Parathyroid adenoma (tissue), 2 donors: Measurements from ENCODE around the gene LRRC32.

Experiments
- H2AFZ ChIP-seq: fragments of 300-600 bp; sonication (generic); one replicate; pipeline ENCODE4 v1.7.0; 2017; ENCODE audit warnings: antibody characterized with exemption, mild to moderate bottlenecking
- H3K27ac ChIP-seq: fragments of 300-600 bp; sonication (generic); one replicate; pipeline ENCODE4 v1.7.0; 2017
- H3K27me3 ChIP-seq: fragments of 300-600 bp; sonication (generic); one replicate; pipeline ENCODE4 v1.7.0; 2017; ENCODE audit warnings: low read length; ENCODE audit not compliant: control insufficient read depth, insufficient read depth
- H3K36me3 ChIP-seq: fragments of 300-600 bp; sonication (generic); one replicate; pipeline ENCODE4 v1.7.0; 2017; ENCODE audit warnings: low read length; ENCODE audit not compliant: control insufficient read depth, insufficient read depth
- H3K4me1 ChIP-seq: fragments of 300-600 bp; sonication (generic); one replicate; pipeline ENCODE4 v1.7.0; 2017; ENCODE audit warnings: control low read depth
- H3K4me2 ChIP-seq: fragments of 300-600 bp; sonication (generic); one replicate; pipeline ENCODE4 v1.7.0; 2017; ENCODE audit warnings: low read length
- H3K4me3 ChIP-seq: fragments of 300-600 bp; sonication (generic); one replicate; pipeline ENCODE4 v1.7.0; 2017; ENCODE audit warnings: low read depth, low read length
- H3K79me2 ChIP-seq: fragments of 300-600 bp; sonication (generic); one replicate; pipeline ENCODE4 v1.7.0; 2017; ENCODE audit warnings: control low read depth
- H3K9ac ChIP-seq: fragments of 300-600 bp; sonication (generic); one replicate; pipeline ENCODE4 v1.7.0; 2017; ENCODE audit warnings: mild to moderate bottlenecking
- H3K9me3 ChIP-seq: fragments of 300-600 bp; sonication (generic); one replicate; pipeline ENCODE4 v1.7.0; 2017; ENCODE audit warnings: low read length; ENCODE audit not compliant: control insufficient read depth
- TF ChIP-seq, protein P1 (sequence below): fragments of 300-600 bp; sonication (generic); IDR thresholded peaks from one replicate; pipeline ENCODE4 v1.7.0; 2017; ENCODE audit warnings: antibody characterized with exemption, mild to moderate bottlenecking
- donor health status: primary hyperparathyroidism.

Gene LRRC32

DNA sequence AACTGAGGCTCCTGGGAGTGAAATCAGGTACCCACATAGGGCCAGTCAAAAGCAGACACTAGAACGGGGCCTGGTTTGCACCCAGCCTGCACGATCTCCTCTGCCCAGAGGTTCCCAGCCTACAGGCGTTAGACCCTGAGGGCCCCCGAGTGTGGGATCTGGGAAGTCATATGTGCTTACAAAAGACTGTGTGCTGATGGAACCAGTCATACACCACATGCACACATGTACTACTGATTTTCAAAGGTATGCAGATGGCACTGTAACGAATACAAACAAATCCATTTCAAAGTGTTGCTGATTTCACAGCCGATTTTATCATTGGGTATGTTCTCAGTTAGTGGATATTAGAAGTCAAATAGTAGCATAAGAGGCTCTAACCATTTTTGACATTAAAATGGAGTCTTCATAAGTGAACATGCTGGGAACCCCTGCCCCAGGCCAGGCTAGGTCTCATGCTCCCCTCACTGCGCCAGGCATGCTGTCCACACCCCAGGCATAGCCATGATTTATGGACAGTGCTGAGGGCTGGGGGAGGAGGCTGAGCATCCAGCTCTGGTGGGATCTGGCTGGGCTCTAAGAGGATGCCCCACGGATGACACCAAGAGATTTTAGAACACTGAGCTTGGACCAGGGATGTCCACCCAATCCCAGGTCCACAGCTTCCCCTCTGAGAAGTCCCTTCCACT lies 38.6 kb upstream of the LRRC32 start:
- H3K4me1 ChIP-seq: no peaks in the 10 kb centered on the region
- H2AFZ ChIP-seq: no peak overlapping the region
- no peaks in the 10 kb centered on the region for H3K36me3 ChIP-seq
- H3K27me3 ChIP-seq: no peaks in the 10 kb centered on the region
- H3K27ac ChIP-seq: no peak overlapping the region
- no peaks in the 10 kb centered on the region for H3K79me2 ChIP-seq
- H3K4me2 ChIP-seq: no peak overlapping the region
- H3K9me3 ChIP-seq: no peaks in the 10 kb centered on the region
- H3K4me3 ChIP-seq: no peak overlapping the region
- TF ChIP-seq, protein P1, sequence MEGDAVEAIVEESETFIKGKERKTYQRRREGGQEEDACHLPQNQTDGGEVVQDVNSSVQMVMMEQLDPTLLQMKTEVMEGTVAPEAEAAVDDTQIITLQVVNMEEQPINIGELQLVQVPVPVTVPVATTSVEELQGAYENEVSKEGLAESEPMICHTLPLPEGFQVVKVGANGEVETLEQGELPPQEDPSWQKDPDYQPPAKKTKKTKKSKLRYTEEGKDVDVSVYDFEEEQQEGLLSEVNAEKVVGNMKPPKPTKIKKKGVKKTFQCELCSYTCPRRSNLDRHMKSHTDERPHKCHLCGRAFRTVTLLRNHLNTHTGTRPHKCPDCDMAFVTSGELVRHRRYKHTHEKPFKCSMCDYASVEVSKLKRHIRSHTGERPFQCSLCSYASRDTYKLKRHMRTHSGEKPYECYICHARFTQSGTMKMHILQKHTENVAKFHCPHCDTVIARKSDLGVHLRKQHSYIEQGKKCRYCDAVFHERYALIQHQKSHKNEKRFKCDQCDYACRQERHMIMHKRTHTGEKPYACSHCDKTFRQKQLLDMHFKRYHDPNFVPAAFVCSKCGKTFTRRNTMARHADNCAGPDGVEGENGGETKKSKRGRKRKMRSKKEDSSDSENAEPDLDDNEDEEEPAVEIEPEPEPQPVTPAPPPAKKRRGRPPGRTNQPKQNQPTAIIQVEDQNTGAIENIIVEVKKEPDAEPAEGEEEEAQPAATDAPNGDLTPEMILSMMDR: no peak
- H3K9ac ChIP-seq: no peak overlapping the region

DNA sequence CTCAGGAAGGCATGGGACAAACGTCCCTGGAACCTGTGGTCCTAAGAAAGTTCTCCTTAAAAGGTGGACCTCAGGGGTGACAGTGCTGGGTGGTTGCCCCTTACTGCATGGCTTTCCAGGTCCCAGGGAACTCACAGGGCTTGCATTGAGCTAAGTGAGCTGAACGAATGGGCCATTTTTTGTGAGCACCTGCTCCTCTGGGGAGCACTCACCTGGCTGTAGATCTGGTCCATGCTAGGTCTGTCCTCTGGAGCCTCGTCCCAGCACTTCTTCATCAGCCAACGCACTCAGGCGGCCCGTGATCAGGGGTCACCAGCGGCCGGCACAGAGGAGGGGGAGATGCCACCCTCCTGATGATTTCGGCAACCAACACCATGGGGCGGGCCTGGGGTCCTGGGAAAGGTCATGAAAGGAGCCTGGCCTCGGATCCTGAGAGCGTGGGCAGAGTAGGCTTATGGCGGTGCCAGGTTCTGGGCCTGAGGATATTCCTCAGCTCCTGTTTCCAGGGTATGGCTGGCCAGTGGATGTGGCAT lies 36.8 kb upstream of the LRRC32 start:
- TF ChIP-seq, protein P1: no peak
- no peaks in the 10 kb centered on the region for H3K36me3 ChIP-seq
- H3K9me3 ChIP-seq: no peaks in the 10 kb centered on the region
- no peak overlapping the region for H3K4me3 ChIP-seq
- no peaks in the 10 kb centered on the region for H3K27me3 ChIP-seq
- no peak overlapping the region for H3K27ac ChIP-seq
- no peak overlapping the region for H2AFZ ChIP-seq
- H3K4me1 ChIP-seq: no peaks in the 10 kb centered on the region
- no peaks in the 10 kb centered on the region for H3K79me2 ChIP-seq
- no peak overlapping the region for H3K9ac ChIP-seq
- no peak overlapping the region for H3K4me2 ChIP-seq

DNA sequence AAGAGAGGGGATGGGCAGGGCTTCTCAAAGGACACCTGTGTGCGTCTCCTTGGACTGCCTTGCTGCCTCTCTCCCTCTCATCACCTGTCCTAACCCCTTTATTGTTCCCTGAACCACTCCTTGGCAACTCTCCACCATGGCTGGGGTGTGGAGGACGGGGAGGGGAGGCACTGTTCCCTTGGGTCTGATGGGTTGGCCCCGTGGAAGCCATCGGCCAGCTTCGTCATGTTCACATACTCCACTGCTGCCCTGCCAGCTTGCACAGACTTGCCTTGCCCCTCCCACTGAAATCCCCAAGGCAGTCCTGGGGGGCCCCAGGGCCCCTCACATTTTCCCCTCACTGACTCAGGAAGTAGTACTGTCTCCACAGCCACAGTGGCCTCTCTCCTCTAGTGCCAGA lies 36.1 kb upstream of the LRRC32 start:
- Histone ChIP-seq H3K9me3 (no peaks in the 10 kb centered on the region), H3K9ac (no peak overlapping the region), H3K27me3 (no peaks in the 10 kb centered on the region), H3K36me3 (no peaks in the 10 kb centered on the region), H3K4me1 (no peaks in the 10 kb centered on the region), H3K4me2 (no peak overlapping the region), H3K4me3 (no peak overlapping the region), H2AFZ (no peak overlapping the region), H3K27ac (no peak overlapping the region), H3K79me2 (no peaks in the 10 kb centered on the region)
- TF ChIP-seq, protein P1: no peak

DNA sequence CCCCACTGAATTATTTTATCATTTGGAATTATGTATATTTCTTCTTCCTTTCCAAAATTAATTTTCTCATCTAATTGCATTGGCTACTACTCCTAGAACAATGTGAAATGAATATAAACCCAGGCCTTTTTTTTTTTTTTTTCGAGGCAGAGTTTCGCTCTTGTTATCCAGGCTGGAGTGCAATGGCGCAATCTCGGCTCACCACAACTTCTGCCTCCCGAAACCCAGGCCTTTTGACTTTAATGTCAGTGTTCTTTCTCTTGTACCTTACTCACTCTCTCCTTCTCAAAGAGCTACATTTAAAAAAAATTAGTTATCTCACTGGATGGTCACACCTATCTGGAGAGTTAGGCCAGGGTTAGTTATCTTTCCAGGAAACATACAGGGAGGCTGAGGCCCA lies 35.3 kb upstream of the LRRC32 start:
- no peaks in the 10 kb centered on the region for H3K36me3 ChIP-seq
- no peak overlapping the region for H2AFZ ChIP-seq
- no peak overlapping the region for H3K4me2 ChIP-seq
- no peak overlapping the region for H3K27ac ChIP-seq
- H3K27me3 ChIP-seq: no peaks in the 10 kb centered on the region
- no peak overlapping the region for H3K4me3 ChIP-seq
- no peaks in the 10 kb centered on the region for H3K79me2 ChIP-seq
- H3K9me3 ChIP-seq: no peaks in the 10 kb centered on the region
- H3K9ac ChIP-seq: no peak overlapping the region
- TF ChIP-seq, protein P1: no peak
- H3K4me1 ChIP-seq: no peaks in the 10 kb centered on the region
